H9 (cell line): Measurements from ENCODE around the gene WIPI1. TPM values are rescaled to one million over a fixed set of nuclear protein-coding genes. Genes with fewer than 3 reads are reported as not detected.
"Not testable (repeated sequence)": the region's sequence is repeated elsewhere in the genome, so short reads cannot be mapped to it uniquely, and the experiment has no call there.

ENCODE experiments used
- DNase-seq: peaks from one replicate; pipeline ENCODE4 v3.0.0-alpha.2; 2017
- H2AFZ ChIP-seq: one replicate; pipeline ENCODE4 v1.6.1; 2013; ENCODE audit warnings: mild to moderate bottlenecking, low read length, control low read depth, moderate library complexity
- H2AK5ac ChIP-seq: 2 replicates; pipeline ENCODE4 v1.6.1; 2013; ENCODE audit warnings: low read length, control low read depth, mixed read lengths; ENCODE audit not compliant: insufficient read length
- H2BK120ac ChIP-seq: one replicate; pipeline ENCODE4 v1.6.1; 2013; ENCODE audit warnings: low read depth, mild to moderate bottlenecking, low read length, control low read depth, inconsistent platforms; ENCODE audit not compliant: poor library complexity, severe bottlenecking
- H2BK12ac ChIP-seq: 2 replicates; pipeline ENCODE4 v1.6.1; 2013; ENCODE audit warnings: low read length, control low read depth, mixed read lengths, low read depth; ENCODE audit not compliant: insufficient read length
- H2BK15ac ChIP-seq: 2 replicates; pipeline ENCODE4 v1.6.1; 2013; ENCODE audit warnings: low read depth, low read length, control low read depth
- H2BK20ac ChIP-seq: one replicate; pipeline ENCODE4 v1.6.1; 2013; ENCODE audit warnings: low read depth, mild to moderate bottlenecking, low read length, control low read depth, inconsistent platforms; ENCODE audit not compliant: poor library complexity, severe bottlenecking
- H2BK5ac ChIP-seq: 2 replicates; pipeline ENCODE4 v1.6.1; 2013; ENCODE audit warnings: low read length, control low read depth, mixed read lengths; ENCODE audit not compliant: insufficient read length
- H3K14ac ChIP-seq: 2 replicates; pipeline ENCODE4 v1.6.1; 2013; ENCODE audit warnings: low read length, control low read depth; ENCODE audit not compliant: insufficient read depth
- H3K18ac ChIP-seq: 2 replicates; pipeline ENCODE4 v1.6.1; 2013; ENCODE audit warnings: low read depth, mild to moderate bottlenecking, mixed read lengths, low read length, control low read depth; ENCODE audit not compliant: insufficient read length
- H3K23ac ChIP-seq: 2 replicates; pipeline ENCODE4 v1.6.1; 2013; ENCODE audit warnings: low read length, control low read depth, mixed read lengths, low read depth; ENCODE audit not compliant: insufficient read length
- H3K23me2 ChIP-seq: 2 replicates; pipeline ENCODE4 v1.6.1; 2013; ENCODE audit warnings: low read depth, mild to moderate bottlenecking, mixed read lengths, low read length, control low read depth; ENCODE audit not compliant: insufficient read length, poor library complexity, severe bottlenecking
- H3K27ac ChIP-seq: 2 replicates; pipeline ENCODE4 v1.5.1; 2013; ENCODE audit warnings: low read length, control low read depth, mixed read lengths, low read depth; ENCODE audit not compliant: insufficient read length
- H3K27me3 ChIP-seq: 2 replicates; pipeline ENCODE4 v1.6.1; 2013; ENCODE audit warnings: low read length, control low read depth, inconsistent platforms; ENCODE audit not compliant: insufficient read depth
- H3K4ac ChIP-seq: 2 replicates; pipeline ENCODE4 v1.6.1; 2013; ENCODE audit warnings: low read depth, mild to moderate bottlenecking, control low read depth, inconsistent platforms, low read length, moderate library complexity
- H3K4me1 ChIP-seq: 2 replicates; pipeline ENCODE4 v1.6.1; 2013; ENCODE audit warnings: low read length, control low read depth, inconsistent platforms; ENCODE audit not compliant: insufficient read depth
- H3K4me2 ChIP-seq: 2 replicates; pipeline ENCODE4 v1.6.1; 2013; ENCODE audit warnings: low read length, control low read depth, mixed read lengths; ENCODE audit not compliant: insufficient read length, insufficient read depth
- H3K56ac ChIP-seq: 2 replicates; pipeline ENCODE4 v1.6.1; 2013; ENCODE audit warnings: low read depth, mild to moderate bottlenecking, mixed read lengths, low read length, control low read depth; ENCODE audit not compliant: insufficient read length
- H3K79me1 ChIP-seq: 2 replicates; pipeline ENCODE4 v1.6.1; 2013; ENCODE audit warnings: low read depth, mild to moderate bottlenecking, moderate library complexity, low read length, control low read depth, inconsistent platforms; ENCODE audit not compliant: insufficient read depth, poor library complexity, severe bottlenecking
- H3K79me2 ChIP-seq: 2 replicates; pipeline ENCODE4 v1.6.1; 2013; ENCODE audit warnings: low read length, control low read depth, inconsistent platforms; ENCODE audit not compliant: insufficient read depth
- H3K9ac ChIP-seq: 2 replicates; pipeline ENCODE4 v1.6.1; 2013; ENCODE audit warnings: low read length, control low read depth, mixed read lengths; ENCODE audit not compliant: insufficient read length; ENCODE audit errors: extremely low read depth
- H3K9me3 ChIP-seq: one replicate; pipeline ENCODE4 v1.6.1; 2013; ENCODE audit warnings: low read depth, low read length, inconsistent platforms; ENCODE audit not compliant: control insufficient read depth
- H3T11ph ChIP-seq: one replicate; pipeline ENCODE4 v1.6.1; 2013; ENCODE audit warnings: mild to moderate bottlenecking, low read length, control low read depth, inconsistent platforms
- H4K20me1 ChIP-seq: one replicate; pipeline ENCODE4 v1.6.1; 2013; ENCODE audit not compliant: control insufficient read depth, insufficient read length, insufficient read depth
- H4K5ac ChIP-seq: 2 replicates; pipeline ENCODE4 v1.6.1; 2013; ENCODE audit warnings: low read depth, mild to moderate bottlenecking, mixed read lengths, low read length, control low read depth; ENCODE audit not compliant: insufficient read length
- H4K8ac ChIP-seq: replicated peaks from 2 replicates; pipeline ENCODE4 v1.6.1; 2013; ENCODE audit warnings: low read length, control low read depth, mixed read lengths, low read depth; ENCODE audit not compliant: insufficient read length
- H4K91ac ChIP-seq: 2 replicates; pipeline ENCODE4 v1.6.1; 2013; ENCODE audit warnings: low read depth, mild to moderate bottlenecking, moderate library complexity, mixed read lengths, low read length, control low read depth; ENCODE audit not compliant: insufficient read length
- H3K27ac Mint-ChIP-seq, 3 experiments: 2 replicates in 2 of 3; 3 replicates in 1 of 3; pipeline ENCODE4 v1.8.0; 2020 to 2021; ENCODE audit warnings: mixed read lengths in 3 of 3, mild to moderate bottlenecking in 1 of 3, moderate library complexity in 1 of 3
- H3K27me3 Mint-ChIP-seq: 2 replicates; pipeline ENCODE4 v1.8.0; 2021; ENCODE audit warnings: low read depth, mild to moderate bottlenecking, moderate library complexity, mixed read lengths
- H3K36me3 Mint-ChIP-seq, 3 experiments: 2 replicates in 2 of 3; 3 replicates in 1 of 3; pipeline ENCODE4 v1.8.0; 2020 to 2021; ENCODE audit warnings: low read depth in 3 of 3, mixed read lengths in 3 of 3; ENCODE audit not compliant: insufficient read depth in 1 of 3
- H3K4me1 Mint-ChIP-seq, 2 experiments: 2 replicates each; pipeline ENCODE4 v1.8.0; 2020; ENCODE audit warnings: mixed read lengths in 2 of 2
- H3K4me3 Mint-ChIP-seq, 2 experiments: 2 replicates in 1 of 2; 3 replicates in 1 of 2; pipeline ENCODE4 v1.8.0; 2020 to 2021; ENCODE audit warnings: mild to moderate bottlenecking in 2 of 2, mixed read lengths in 2 of 2, moderate library complexity in 1 of 2
- H3K9me3 Mint-ChIP-seq, 2 experiments: 2 replicates in 1 of 2; 3 replicates in 1 of 2; pipeline ENCODE4 v1.8.0; 2020; ENCODE audit warnings: mild to moderate bottlenecking in 2 of 2, mixed read lengths in 2 of 2, moderate library complexity in 1 of 2
- CTCF ChIP-seq: fragments of 200-600 bp; sonication (generic); conservative IDR thresholded peaks from 3 replicates; pipeline ENCODE4 v1.8.0; 2021; ENCODE audit warnings: antibody characterized with exemption, mild to moderate bottlenecking
- WGBS: extraction: QIAGEN DNeasy Blood & Tissue Kit; methylation state at CpG from one replicate; pipeline ENCODE4 v1.1.7; 2013; ENCODE audit warnings: missing lambda C conversion rate, low lambda C conversion rate, mixed read lengths; ENCODE audit not compliant: insufficient read length; ENCODE audit errors: extremely low coverage; 5-methylcytosine and 5-hydroxymethylcytosine counted together
- total RNA-seq: library from RNA; stranded (reverse); gene quantifications from 2 replicates; pipeline ENCODE4 v1.2.1, GENCODE V29; 2021

WIPI1 gene
- total RNA-seq, 1 experiment from 2014 or later, result 15.4 TPM

- Histone ChIP-seq H4K8ac (no peak overlapping the region), H3K79me2 (no peaks in the 10 kb centered on the region), H4K20me1 (no peaks in the 10 kb centered on the region), H4K5ac (no peak overlapping the region), H2AK5ac (no peak overlapping the region), H2BK120ac (no peak overlapping the region), H2BK15ac (no peak overlapping the region), H3K9me3 (no peaks in the 10 kb centered on the region), H3K27me3 (no peaks in the 10 kb centered on the region), H3K9ac (no peak overlapping the region), H2BK20ac (no peak overlapping the region), H3K4ac (no peak overlapping the region), H3K4me2 (no peak overlapping the region), H2AFZ (no peak overlapping the region), H3K27ac (no peak overlapping the region), H3T11ph (no peak overlapping the region), H3K4me1 (no peaks in the 10 kb centered on the region), H2BK5ac (no peak overlapping the region), H4K91ac (no peak overlapping the region), H3K23ac (no peak overlapping the region), H3K79me1 (no peaks in the 10 kb centered on the region), H3K18ac (no peak overlapping the region), H3K56ac (no peak overlapping the region), H3K23me2 (no peaks in the 10 kb centered on the region), H2BK12ac (no peak overlapping the region), H3K14ac (no peak overlapping the region)
- peaks cover 13% of the 10 kb centered on the region for H3K27me3 Mint-ChIP-seq
- peaks cover 17 to 18% of the 10 kb centered on the region in 2 experiments for H3K4me1 Mint-ChIP-seq
- no CpG with 5 or more reads among the region's 3 CpGs for WGBS
- DNase-seq, result no peak
- no peak for TF ChIP-seq CTCF
- H3K27ac Mint-ChIP-seq, result no peak overlapping the region
- peaks cover 32 to 58% (median 34%) of the 10 kb centered on the region in 3 experiments for H3K36me3 Mint-ChIP-seq
- peaks cover 39 to 45% of the 10 kb centered on the region in 2 experiments for H3K9me3 Mint-ChIP-seq
- no peak overlapping the region for H3K4me3 Mint-ChIP-seq
These were observed 40.0 kb downstream of the WIPI1 start for GRCh38 chr17:68417317-68417716.

DNA sequence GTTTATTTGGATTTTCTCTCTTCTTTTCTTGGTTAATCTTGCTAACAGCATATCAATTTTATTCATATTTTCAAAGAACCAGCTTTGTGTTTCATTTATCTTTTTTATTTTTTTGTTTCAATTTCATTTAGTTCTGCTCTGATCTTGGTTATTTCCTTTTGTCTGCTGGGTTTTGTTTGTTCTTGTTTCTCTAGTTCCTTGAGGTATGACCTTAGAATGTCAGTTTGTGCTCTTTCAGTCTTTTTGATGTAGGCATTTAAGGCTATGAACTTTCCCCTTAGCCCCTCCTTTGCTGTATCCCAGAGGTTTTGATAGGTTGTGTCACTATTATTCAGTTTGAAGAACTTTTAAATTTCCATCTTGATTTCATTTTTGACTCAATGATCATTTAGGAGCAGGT is 42.4 kb downstream of the WIPI1 start:
- not testable (repeated sequence) for H3K27ac ChIP-seq, H3K4me1 ChIP-seq, H3K18ac ChIP-seq, H3K4me1 Mint-ChIP-seq, H2BK20ac ChIP-seq, H3K27ac Mint-ChIP-seq, H4K91ac ChIP-seq, H3K4ac ChIP-seq, H2AFZ ChIP-seq, H4K5ac ChIP-seq, H4K20me1 ChIP-seq, H2BK15ac ChIP-seq, H2BK5ac ChIP-seq, H3K9me3 ChIP-seq, H3K56ac ChIP-seq, H3K4me2 ChIP-seq, H4K8ac ChIP-seq, H3K27me3 ChIP-seq, H2BK12ac ChIP-seq, H3K9ac ChIP-seq, H2BK120ac ChIP-seq, H3K14ac ChIP-seq, H3K79me1 ChIP-seq, H3K4me3 Mint-ChIP-seq, H3K79me2 ChIP-seq, H3T11ph ChIP-seq, H3K23ac ChIP-seq, H2AK5ac ChIP-seq, H3K23me2 ChIP-seq, DNase-seq
- Mint-ChIP-seq H3K27me3 (peaks cover 14% of the 10 kb centered on the region), H3K36me3 (peaks cover 21 to 41% (median 23%) of the 10 kb centered on the region in 3 experiments), H3K9me3 (peaks cover 36 to 48% of the 10 kb centered on the region in 2 experiments)
